NCI-H1436 treated with DMSO at 0.1 percent for 48 hours (cell line): ENCODE measurements around the gene AP1B1.
"Not testable (repeated sequence)": the region's sequence is repeated elsewhere in the genome, so short reads cannot be mapped to it uniquely, and the experiment has no call there.

Experiments used
- DNase-seq: peaks from one replicate; lab custom pipeline; 2025; lab: John Stamatoyannopoulos, UW

The AP1B1 gene

DNA sequence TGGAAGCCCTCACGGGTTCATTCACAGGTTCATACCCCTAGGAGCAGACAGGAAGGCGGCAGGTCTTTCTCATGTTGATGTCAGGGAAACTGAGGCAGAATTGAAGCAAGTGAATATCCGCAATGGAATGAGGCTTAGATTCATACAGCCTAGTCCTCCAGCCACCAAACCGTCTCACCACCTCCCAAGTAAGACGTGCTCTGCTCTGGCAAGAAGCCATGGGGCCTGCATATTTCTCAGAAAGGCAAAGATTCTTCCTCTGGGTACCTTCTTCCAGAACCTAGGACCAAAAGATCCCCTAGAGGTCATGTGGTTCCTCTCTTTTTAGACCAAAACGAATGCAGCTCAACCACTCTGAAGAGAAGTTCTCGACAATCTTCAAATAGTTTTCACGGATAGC, 1.7 kb downstream of the AP1B1 start:
- no peak for DNase-seq

DNA sequence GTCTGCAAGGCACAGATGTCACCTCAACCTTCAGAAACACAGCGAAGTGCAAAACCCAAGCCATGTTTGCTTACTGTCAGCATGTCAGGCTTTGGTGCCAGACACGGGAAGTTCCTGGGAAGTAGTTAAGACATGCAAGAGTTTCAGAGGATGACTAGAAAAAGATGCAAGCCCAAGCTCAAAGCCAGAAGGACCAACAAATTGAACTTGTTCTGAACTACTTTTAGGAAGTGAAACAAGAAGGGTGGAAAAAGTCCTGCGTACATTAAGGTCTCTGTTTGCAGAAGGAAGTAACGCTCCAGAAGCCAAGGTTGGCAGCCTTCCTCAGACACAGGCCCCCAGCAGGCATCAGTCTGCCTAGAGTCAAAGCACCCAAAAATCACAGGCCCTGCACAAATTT, 2.6 kb downstream of the AP1B1 start:
- DNase-seq: no peak

DNA sequence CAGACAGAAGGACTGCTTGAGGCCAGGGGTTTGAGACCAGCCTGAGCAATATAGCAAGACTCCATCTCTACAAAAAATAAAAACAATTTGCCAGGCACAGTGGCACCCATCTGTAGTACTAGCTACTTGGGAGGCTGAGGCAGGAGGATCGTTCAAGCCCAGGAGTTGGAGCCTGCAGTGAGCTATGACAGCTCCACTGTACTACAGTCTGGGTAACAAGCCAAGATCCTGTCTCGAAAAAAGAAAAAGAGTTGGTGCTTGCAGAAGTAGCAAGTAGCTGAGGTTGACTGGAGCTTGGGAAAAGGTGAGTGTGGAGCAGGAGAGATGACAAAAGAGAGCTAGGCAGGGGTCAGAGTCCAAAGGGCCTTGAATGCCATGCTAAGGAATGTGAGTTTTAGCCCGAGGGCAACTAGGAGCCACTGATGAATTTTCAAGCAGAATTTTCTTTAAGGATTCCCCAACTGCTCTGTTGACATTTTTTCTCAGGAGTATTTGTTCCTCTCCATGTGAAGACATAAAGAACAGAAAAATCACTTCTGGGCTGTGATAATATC, 3.1 kb downstream of the AP1B1 start:
- DNase-seq: no peak

DNA sequence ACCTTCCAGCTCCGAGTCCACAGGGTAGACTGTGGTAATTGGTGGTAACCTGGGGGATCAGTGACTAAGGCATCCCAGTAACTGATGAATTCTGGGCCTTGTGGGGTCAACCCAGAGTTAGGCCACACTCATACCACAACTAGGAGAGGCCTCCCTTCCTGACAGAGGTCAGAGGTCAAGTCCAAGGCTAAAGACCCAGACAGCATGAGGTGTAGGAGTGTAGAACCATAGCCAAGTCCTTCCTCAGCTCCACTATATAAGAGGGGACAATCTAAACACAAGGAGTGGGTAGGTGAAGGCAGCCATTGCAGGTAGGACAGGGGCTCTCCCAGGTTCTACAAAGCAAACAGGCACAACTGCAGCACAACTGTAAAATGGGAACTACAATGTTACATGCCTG, 4.6 kb downstream of the AP1B1 start:
- no peak for DNase-seq

DNA sequence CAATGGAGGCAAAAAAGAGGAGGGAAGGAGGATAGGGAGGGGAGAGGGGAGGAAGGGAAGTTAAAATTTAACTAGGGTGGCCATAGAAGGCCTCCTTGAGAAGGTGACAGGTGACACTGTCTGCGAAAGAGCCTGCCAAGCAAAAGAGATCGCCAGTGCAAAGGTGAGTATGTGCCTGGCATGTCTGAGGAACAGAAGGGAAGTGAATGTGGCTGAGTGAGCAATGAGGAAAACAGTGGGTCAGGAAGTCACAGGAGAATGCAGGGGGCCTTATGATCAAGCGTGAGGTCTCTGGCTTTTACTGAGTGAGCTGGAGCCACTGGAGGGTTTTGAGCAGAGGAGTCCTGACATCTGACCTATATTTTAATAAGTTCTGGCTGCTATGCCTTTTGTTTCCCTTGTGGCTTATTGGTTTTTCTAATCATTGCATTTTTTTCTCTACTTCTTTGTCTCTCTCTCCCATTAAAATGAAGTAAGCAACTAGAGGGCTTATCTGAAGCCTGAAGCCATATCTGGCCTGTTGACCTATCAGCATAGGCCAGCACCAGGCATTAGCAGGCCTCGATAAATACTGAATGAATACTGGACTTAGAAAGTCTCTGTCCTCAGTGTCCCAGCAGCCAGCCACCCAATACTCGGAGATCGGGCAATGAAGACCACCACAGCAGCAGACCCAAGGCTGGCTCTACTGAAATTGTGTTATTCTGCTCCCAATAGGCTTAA, 5.6 kb downstream of the AP1B1 start:
- DNase-seq: no peak

DNA sequence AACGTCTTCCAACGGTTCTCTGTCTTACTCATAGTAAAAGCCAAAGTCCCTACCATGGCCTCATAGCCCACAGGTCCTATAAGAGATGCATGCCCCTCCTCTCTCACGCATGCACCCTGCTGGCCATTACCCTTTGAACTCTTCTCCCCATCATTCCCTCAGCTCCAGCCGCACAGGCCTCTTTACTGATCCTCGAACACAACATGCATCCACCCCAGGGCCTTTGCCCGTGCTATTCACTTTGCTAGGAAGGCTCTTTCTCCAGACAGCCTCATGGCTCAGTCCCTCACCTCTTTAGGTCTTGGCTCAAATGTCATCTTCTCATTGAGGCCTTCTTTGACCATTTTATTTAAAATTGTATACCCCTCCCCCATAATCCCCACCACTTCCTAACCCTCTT, 7.5 kb downstream of the AP1B1 start:
- no peak for DNase-seq

DNA sequence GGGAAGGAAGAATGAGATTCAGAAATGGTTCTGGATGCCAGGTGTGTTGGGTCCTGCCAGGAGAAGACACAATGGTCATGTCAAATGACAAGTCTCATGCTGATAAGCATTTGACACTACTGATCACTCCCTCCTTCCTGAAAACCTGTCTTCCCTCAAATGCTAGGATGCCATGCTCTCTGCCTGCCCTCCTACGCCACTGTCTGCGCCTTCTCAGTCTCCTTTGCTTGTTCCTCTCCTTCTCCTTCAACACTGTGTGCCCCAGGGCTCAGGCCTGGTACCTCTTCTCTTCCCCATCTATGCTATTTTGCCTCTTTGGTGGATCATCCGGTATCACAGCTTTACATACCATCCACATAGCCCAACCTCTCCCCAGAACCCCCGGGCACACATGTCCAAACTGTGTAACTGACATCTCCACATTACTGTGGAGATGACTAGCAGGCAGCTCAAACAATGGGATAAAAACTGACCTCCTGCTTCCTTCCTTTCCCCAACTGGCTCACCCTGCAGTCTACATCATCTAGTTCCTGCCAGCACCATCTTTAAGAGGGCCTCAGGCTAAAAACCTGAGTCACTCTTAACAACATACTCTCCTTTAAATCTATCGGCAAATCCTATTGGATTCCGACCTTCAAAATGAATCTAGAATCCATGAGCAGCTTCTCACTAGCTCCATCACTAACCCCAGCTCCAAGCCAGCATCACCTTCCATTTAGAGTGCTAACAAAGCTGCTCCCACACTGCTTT, 8.2 kb downstream of the AP1B1 start:
- DNase-seq: no peak

DNA sequence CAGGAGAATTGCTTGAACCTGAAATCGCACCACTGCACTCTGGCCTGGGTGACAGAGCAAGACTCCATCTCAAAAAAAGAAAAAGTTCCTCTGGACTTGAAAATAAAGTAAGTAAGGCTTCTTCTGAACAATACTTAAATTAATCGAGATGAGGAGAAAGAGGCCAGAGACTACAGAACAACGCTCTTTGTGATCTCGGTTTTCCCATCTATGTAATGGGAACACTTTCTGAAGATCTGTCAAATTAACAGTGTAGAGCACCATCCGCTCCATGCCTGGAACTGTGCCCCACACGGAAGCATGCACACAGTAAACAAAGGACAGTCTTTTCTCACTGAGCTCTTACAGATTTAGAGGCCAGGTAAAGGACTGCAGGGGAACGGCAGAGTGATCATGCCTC, 9.1 kb downstream of the AP1B1 start:
- no peak for DNase-seq

DNA sequence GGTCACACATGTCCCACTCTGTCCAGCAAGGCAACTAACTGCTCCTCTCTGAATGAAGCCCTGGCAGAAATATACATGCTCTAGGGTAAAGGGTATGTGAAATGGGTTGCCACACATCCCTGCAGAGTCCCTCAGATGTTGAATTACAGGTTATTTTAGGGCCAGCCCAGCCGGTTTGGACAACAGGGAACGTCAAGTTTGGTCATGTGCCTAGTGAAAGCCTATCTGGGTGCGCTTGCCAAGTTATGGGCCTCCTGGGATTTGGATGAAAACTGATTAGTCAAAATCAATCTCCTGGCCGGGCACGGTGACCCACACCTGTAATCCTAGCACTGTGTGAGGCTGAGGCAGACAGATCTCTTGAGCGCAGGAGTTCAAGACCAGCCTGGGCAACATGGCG, 10.4 kb downstream of the AP1B1 start:
- no peak for DNase-seq

DNA sequence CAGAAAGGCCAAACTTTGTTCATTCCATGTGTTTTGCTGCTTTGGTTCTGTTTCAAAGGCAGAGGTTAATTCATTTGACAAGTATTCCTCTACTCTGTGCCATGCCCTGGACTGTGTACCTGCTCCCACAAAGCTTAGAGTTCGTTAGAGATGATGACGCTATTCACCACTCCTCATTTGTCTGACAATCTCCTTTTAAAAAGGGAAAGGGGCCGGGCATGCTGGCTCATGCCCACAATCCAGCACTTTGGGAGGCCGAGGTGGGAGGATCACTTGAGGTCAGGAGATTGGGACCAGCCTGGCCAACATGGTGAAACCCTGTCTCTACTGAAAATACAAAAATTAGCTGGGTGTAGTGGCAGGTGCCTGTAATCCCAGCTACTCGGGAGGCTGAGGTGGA, 11.7 kb downstream of the AP1B1 start:
- not testable (repeated sequence) for DNase-seq

DNA sequence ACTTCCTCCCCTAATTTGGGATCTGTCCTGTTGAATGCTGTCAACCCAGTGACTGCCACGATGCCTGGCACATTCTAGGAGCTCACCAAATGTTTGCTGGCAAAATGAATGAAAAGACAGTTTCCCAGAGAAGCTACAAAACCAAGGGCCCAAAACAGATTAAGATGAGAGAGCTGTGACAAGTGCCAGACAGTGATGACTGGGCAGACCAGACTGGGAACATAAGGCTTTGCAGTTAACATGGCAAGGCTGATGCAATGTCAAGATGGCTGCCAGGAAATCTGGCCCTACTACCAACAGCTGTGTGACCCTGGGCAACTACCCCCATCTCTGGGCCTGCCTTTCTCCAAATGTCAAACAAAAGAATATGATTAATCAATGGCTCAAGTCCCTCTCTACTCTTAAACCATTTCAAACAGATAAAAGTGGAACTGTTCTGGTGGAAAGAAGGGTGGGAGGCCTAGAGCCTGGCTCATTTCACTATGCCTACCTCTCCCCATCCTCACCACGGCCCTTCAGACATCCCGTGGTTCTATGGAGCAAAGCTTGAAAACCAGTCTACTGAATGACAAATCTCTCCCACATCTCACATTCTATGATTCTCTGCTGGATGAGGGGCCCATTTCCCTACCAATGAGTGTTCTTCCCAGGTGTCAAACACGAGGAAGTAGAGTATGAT, 12.8 kb downstream of the AP1B1 start:
- no peak for DNase-seq

DNA sequence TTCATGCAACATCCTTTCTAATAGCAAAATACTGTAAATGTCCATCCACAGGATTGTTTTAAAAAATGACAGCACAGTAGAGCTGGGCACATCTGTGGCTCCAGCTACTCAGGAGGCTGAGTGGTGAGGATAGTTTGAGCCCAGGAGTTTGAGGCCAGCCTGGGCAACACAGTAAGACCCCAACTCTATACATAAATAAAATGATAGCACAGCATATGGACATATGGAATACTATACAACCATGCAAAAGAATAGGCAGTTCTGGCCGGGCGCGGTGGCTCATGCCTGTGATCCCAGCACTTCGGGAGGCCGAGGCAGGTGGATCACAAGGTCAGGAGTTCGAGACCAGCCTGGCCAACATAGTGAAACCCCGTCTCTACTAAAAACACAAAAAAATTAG, 13.6 kb downstream of the AP1B1 start:
- DNase-seq: not testable (repeated sequence)

DNA sequence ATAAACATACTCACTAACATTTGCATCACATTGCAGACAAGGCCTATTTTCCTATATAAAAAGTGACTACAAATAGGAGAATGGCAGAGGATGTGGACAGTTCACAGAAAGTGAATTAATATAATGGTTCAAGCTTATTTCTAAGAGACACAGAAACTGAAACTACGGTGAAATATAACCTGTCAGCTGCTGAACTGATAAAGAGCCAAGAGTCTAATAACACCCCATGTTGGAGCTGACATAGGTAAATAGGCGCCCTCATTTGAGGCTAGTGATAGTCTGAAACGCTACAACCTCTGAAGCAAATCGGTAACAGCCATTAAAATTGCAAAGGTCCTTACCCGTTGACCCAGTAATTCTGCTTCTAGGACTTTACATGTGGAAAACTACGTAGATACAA, 14.0 kb downstream of the AP1B1 start:
- DNase-seq: no peak

DNA sequence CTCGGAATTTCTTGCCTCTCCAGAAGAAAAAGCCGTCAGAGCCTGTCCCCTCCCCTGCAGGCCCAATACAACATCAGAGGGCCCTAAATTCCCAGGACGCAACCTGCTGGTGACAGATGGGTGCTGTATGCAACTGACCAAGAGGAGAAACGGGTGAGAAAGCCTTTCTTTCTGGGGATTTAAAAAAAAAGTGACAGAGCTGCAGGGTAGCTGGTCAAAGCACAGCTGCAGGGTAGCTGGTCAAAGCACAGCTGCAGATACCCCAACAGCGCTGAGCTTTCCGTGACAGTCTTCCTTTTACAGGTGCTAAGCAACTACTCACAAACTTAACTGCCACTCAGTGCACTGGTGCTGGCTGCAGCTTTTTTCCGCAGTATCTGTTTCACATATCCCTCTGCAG, 17.8 kb downstream of the AP1B1 start:
- DNase-seq: no peak

DNA sequence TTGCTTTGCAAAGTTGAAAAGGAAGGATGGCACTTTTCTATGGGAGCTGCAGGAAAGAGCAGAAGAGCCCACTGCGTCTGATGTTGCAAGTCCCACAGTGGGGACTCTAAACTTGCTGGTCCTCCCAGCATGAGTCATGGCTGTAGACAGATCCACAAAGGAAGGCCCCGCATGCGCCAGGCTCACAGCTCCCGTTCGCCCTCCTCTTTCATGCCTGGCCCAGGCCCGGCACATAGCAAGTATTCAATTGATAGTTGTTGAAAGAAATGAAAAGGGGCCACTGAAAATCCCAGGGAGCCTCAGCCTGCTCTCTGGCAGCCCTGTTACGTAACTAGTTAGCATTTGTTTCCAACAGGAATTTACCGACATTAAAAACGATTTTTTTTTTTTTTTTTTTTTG, 18.9 kb downstream of the AP1B1 start:
- no peak for DNase-seq

DNA sequence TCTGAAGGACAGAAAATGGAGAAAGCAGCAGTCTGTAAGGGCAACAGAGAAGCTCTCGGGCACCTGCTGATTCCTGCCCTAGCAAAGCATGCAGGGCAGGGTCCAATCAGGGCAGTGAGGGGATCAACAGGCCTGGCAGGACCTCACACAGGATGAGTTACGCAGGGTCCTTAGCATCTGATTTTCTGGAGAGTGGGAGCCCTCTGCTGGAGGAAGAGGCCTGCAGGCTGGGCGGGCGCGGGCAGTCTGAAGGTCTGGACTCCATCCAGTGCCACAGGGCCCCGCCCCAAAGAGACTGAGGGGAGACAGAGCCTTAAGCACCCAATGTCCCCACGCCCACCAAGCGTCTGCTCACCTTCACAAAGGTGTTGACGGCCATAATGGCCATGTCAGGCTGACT, 28.9 kb downstream of the AP1B1 start:
- no peak for DNase-seq

DNA sequence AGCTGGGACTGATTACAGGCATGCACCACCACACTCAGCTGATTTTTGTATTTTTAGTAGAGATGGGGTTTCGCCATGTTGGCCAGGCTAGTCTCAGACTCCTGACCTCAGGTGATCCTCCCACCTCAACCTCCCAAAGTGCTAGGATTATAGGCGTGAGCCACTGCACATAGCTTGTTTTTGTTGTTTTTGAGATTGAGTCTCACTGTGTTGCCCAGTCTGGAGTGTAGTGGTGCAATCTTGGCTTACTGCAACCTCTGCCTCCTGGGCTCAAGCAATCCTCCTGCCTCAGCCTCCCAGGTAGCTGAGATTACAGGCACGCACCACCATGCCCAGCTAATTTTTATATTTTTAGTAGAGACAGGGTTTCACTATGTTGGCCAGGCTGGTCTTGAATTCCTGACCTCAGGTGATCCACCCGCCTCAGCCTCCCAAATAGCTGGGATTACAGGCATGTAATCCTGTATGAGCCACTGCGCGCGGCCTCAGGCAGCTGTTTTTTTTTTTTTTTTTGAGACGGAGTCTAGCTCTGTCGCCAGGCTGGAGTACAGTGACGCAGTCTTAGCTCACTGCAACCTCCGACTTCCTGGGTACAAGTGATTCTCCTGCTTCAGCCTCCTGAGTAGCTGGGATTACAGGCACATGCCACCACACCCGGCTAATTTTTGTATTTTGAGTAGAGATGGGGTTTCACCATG, 31.0 kb downstream of the AP1B1 start:
- not testable (repeated sequence) for DNase-seq

DNA sequence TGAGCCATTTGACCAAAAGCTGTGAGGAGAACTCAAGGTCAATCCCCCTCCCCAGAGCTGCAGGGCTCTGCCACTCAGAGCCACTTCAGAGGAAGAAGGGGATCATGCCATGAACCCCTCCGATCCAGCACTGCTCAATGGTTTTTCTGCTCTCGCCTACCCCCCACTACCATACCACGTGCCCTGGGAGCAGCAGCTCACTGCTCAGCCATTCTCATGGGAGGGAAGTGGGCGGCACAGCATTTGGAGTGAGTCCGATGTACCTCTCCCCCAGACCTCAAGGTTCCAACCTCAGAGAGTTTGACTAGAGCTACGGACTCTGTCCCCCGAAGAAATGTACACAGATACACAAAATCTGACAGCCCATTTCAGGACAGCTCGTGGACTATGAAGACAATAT, 34.5 kb downstream of the AP1B1 start:
- DNase-seq: no peak

DNA sequence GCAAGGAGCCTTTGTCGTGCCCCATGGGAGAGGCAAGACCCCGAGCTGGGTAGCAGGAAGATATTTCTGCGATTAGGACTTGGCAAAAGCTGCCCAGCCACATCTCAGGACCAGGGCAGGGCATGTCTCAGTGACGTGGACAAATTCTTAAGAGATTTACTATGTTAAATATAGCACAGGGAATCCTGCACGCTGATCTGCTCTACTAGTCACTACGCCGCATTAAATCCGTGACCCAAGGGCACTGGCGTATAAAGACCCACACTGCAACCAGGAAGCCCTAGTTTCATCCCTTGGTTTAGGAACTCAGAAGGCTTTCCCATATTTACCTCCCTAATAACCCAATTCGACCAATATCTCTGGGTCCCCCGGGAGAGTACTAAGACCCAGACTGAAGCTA, 35.1 kb downstream of the AP1B1 start:
- DNase-seq: no peak

DNA sequence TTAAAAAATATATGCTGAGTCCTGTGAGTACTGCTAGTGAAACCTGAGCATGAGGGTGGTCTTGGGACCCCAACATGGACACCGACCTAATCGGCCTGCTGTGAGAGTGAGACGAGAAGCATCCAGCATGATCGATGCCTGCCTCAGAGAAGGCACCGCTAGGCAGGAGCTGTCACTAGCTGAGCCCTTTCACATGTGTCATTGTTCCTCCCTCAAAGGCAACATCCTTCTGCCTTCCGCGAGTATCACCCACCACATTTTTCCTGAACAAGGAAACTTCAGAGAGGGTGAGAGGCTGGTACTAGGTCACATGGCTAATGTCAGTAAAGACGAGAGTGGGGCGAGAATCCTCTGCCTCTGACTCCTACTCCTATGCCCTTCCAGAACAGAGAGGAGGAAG, 35.6 kb downstream of the AP1B1 start:
- DNase-seq: no peak

DNA sequence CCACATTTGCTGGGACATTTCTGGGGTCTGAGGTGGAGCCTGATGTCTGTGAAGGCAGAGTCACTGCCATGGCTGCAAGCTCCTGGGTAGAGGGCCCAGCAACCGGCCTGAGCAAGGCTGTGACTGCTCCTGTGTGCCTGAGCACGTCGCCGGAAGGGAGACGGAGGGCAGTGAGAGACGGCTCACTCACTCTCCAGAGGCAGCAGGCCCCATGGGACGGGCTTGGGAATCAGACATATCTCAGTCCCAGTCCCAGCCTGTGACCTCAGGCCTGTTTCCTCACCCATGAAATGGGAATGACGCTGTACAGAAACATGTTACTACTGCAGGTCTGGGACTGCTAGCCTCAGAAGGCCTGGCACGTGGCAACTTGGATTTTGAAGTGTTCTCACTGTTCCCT, 36.5 kb downstream of the AP1B1 start:
- no peak for DNase-seq

DNA sequence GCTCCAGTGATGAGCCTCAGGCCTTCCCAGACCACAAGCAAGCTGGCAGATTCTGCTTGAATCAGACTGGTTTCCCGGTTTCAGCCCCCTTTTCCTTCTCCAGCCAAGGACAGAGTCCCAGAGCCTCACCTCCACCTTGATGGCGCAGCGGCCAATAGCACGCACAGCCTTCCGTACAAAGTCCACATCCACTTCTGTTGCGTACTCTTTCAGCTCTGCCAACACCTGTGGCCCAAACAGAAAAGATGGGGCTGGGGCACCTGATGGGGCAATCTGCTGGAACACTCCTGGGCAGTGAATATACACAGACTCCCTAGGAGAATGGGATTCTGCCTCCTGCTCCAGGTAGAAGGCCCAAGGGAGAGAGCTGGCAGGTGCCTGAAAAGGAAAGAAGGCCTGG, 37.3 kb downstream of the AP1B1 start:
- no peak for DNase-seq
